ENCODE results near the gene FOCAD. TPM values are rescaled to one million over a fixed set of nuclear protein-coding genes. Genes with fewer than 3 reads are reported as not detected.

Gene FOCAD
- total and polyA plus RNA-seq, 2 donors (not counting 1 experiment from before 2014, with no cell fraction given): 40.3 to 145 TPM

- peak in 1 of 2 donors; percentile 10 for DNase-seq (ENCODE audit: low read depth in 2 of 2)
- H3K36me3 ChIP-seq (ENCODE audit: control insufficient read depth, insufficient read depth, low read length): no peaks in the 10 kb centered on the region
- no peak overlapping the region for H3K4me2 ChIP-seq (ENCODE audit: extremely low read depth, insufficient read depth, low read length)
- no peaks in the 10 kb centered on the region for H3K79me2 ChIP-seq (ENCODE audit: control insufficient read depth, insufficient read depth, low read length)
- H3K27ac ChIP-seq (ENCODE audit: insufficient read depth, low read length): no peak overlapping the region
- H3K4me3 ChIP-seq (replicated peaks in 1 of 4; ENCODE audit: control extremely low read depth in 1 of 4, insufficient read depth in 1 of 4, low read depth in 3 of 4, low read length in 4 of 4): no peak overlapping the region
- H3K4me1 ChIP-seq (ENCODE audit: control insufficient read depth, extremely low read depth, insufficient read depth, low read length): no peaks in the 10 kb centered on the region
- no peaks in the 10 kb centered on the region for H4K20me1 ChIP-seq (ENCODE audit: control insufficient read depth, extremely low read depth, insufficient read depth, low read length)
- no peaks in the 10 kb centered on the region for H3K27me3 ChIP-seq (ENCODE audit: control insufficient read depth, insufficient read depth, low read length)
- TF ChIP-seq CTCF (conservative IDR thresholded peaks at IDR 0.05 in 1 of 2, IDR thresholded peaks at IDR 0.05 in 1 of 2; ENCODE audit: low read depth in 1 of 2, low read length in 2 of 2) (no peak), EZH2 (IDR thresholded peaks at IDR 0.05; ENCODE audit: low read length, missing control alignments) (no peak)
- H3K9ac ChIP-seq (ENCODE audit: insufficient read depth, low read length): no peak overlapping the region
- H3K9me3 ChIP-seq (ENCODE audit: control insufficient read depth, insufficient read depth, low read depth, low read length): no peaks in the 10 kb centered on the region
- no peak overlapping the region for H2AFZ ChIP-seq (ENCODE audit: low read length)
Measured at GRCh38 chr9:20701060-20701459, 17.0 kb downstream of the FOCAD start.

- Histone ChIP-seq H3K4me2 (ENCODE audit: extremely low read depth, insufficient read depth, low read length) (no peak overlapping the region), H3K9me3 (ENCODE audit: control insufficient read depth, insufficient read depth, low read depth, low read length) (no peaks in the 10 kb centered on the region), H3K79me2 (ENCODE audit: control insufficient read depth, insufficient read depth, low read length) (no peaks in the 10 kb centered on the region)
Measured at GRCh38 chr9:20702570-20702969, 18.5 kb downstream of the FOCAD start.

GRCh38 chr9:20703146-20703545 is 19.1 kb downstream of the FOCAD start:
- no peak overlapping the region for H3K4me3 ChIP-seq (replicated peaks in 1 of 4; ENCODE audit: control extremely low read depth in 1 of 4, insufficient read depth in 1 of 4, low read depth in 3 of 4, low read length in 4 of 4)
- DNase-seq (ENCODE audit: low read depth in 2 of 2): no peak
- no peaks in the 10 kb centered on the region for H3K9me3 ChIP-seq (ENCODE audit: control insufficient read depth, insufficient read depth, low read depth, low read length)
- H3K27ac ChIP-seq (ENCODE audit: insufficient read depth, low read length): no peak overlapping the region
- no peak overlapping the region for H3K9ac ChIP-seq (ENCODE audit: insufficient read depth, low read length)
- no peaks in the 10 kb centered on the region for H3K4me1 ChIP-seq (ENCODE audit: control insufficient read depth, extremely low read depth, insufficient read depth, low read length)
- H3K79me2 ChIP-seq (ENCODE audit: control insufficient read depth, insufficient read depth, low read length): no peaks in the 10 kb centered on the region
- H3K27me3 ChIP-seq (ENCODE audit: control insufficient read depth, insufficient read depth, low read length): no peaks in the 10 kb centered on the region
- no peak overlapping the region for H2AFZ ChIP-seq (ENCODE audit: low read length)
- H4K20me1 ChIP-seq (ENCODE audit: control insufficient read depth, extremely low read depth, insufficient read depth, low read length): no peaks in the 10 kb centered on the region
- no peak overlapping the region for H3K4me2 ChIP-seq (ENCODE audit: extremely low read depth, insufficient read depth, low read length)
- no peaks in the 10 kb centered on the region for H3K36me3 ChIP-seq (ENCODE audit: control insufficient read depth, insufficient read depth, low read length)
- TF ChIP-seq EZH2 (IDR thresholded peaks at IDR 0.05; ENCODE audit: low read length, missing control alignments): no peak

More at GRCh38 chr9:20702570-20702969, 18.5 kb downstream of the FOCAD start:
- DNase-seq (ENCODE audit: low read depth in 2 of 2): no peak
- H3K27me3 ChIP-seq (ENCODE audit: control insufficient read depth, insufficient read depth, low read length): no peaks in the 10 kb centered on the region
- TF ChIP-seq EZH2 (IDR thresholded peaks at IDR 0.05; ENCODE audit: low read length, missing control alignments) (no peak), CTCF (conservative IDR thresholded peaks at IDR 0.05 in 1 of 2, IDR thresholded peaks at IDR 0.05 in 1 of 2; ENCODE audit: low read depth in 1 of 2, low read length in 2 of 2) (no peak)
- no peak overlapping the region for H2AFZ ChIP-seq (ENCODE audit: low read length)
- no peaks in the 10 kb centered on the region for H3K36me3 ChIP-seq (ENCODE audit: control insufficient read depth, insufficient read depth, low read length)
- H4K20me1 ChIP-seq (ENCODE audit: control insufficient read depth, extremely low read depth, insufficient read depth, low read length): no peaks in the 10 kb centered on the region
- H3K27ac ChIP-seq (ENCODE audit: insufficient read depth, low read length): no peak overlapping the region
- no peaks in the 10 kb centered on the region for H3K4me1 ChIP-seq (ENCODE audit: control insufficient read depth, extremely low read depth, insufficient read depth, low read length)
- H3K4me3 ChIP-seq (replicated peaks in 1 of 4; ENCODE audit: control extremely low read depth in 1 of 4, insufficient read depth in 1 of 4, low read depth in 3 of 4, low read length in 4 of 4): no peak overlapping the region
- H3K9ac ChIP-seq (ENCODE audit: insufficient read depth, low read length): no peak overlapping the region

All from fibroblast of lung (primary cell).